NOMO-1 treated with DMSO at 0.1 percent for 48 hours (cell line): ENCODE results near the gene CHPF2.

Experiments
- DNase-seq: peaks from one replicate; lab custom pipeline; 2025; ENCODE audit not compliant: unreplicated experiment; lab: John Stamatoyannopoulos, UW

Gene CHPF2

GRCh38 chr7:151205730-151206129 is 26.6 kb upstream of the CHPF2 start:
- no peak for DNase-seq

DNA sequence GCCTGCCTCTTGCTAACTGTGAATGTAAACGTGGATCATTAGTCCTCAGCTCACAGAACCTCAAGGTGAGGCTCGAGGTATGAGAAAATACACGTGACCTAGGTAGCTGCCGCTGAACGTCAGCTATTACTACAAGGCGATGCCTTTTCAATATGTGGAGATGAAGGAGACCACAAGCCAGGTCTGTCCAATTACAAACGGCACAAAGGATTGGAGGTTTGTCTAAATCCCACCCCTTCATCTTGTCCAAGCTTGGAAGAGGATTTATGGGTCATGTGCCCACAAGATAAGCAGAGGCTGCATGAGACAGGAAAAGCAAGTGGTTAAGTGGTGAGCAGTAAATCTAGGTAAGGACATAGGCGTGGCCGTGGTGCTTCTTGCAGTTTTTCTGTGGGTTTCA is 25.4 kb upstream of the CHPF2 start:
- DNase-seq: peak; percentile 47

DNA sequence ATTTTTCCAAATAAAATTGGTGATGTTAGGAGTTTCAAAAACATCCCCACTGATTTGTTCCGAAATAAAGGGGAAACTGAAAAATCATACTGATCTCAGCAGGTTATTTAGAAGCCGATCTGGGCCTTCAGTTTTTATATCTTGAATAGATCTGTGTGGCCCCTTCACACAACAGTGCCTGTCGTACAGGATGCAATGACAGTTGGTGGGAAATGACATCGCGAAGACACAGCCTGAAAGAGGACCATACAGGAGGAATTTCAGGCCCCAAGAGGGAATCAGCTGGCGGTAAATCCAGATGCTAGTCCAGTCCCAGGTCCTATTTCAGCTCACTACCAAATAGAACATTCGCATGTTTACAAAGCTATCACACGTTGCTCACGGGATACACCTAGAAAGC is 25.0 kb upstream of the CHPF2 start:
- no peak for DNase-seq

DNA sequence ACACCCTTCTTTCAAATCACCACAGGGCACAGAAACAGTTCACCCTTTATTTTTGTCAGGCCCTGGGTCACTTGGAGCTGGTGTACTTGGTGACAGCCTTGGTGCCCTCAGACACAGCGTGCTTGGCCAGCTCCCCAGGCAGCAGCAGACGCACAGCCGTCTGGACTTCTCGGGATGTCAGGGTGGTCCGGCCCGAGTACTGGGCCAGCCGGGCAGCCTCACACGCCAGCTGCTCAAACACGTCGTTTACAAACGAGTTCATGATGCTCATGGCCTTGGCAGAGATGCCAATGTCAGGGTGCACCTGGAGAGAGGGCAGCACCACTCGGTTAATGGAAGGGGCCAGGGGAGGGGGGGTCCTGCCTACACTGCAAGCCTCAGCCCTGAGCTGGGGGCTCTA is 24.5 kb upstream of the CHPF2 start:
- no peak for DNase-seq

DNA sequence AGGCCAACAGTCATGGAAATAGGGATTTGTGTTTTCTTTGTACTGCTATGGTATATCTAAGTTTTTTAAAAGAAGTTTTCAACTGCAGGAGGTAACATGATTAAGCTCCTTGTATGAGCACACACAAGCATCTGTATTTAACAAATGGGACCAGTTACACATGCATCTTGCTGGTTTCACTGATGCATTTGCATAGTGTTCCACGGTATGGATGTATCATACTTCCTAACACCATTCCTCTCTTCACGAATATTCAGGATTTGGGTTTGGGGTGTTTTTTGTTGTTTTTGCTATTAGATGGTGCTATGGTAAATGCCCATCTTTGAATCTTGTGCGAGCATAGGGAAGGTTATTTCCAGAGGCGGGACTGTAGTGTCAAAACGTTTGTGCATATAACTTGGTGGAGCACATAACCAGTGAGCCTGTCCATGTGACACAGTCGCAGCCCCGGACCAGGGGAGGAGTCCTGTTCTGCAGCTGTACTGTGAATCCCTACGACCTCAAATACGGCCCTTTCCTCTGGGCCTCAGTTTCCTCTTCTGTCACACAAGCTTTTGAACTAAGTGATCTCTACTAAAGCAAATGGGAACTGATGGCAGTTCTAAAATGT is 23.9 kb upstream of the CHPF2 start:
- DNase-seq: no peak

- DNase-seq: no peak
Measured at GRCh38 chr7:151209588-151209987, 22.7 kb upstream of the CHPF2 start.

- DNase-seq: no peak
Measured at GRCh38 chr7:151210087-151210854, 22.0 kb upstream of the CHPF2 start, which contains the start of gene H2BK1. Gene H2BK1 (minus strand): TSS chr7:151210488. CDS start chr7:151210318, 170 bp downstream.

DNA sequence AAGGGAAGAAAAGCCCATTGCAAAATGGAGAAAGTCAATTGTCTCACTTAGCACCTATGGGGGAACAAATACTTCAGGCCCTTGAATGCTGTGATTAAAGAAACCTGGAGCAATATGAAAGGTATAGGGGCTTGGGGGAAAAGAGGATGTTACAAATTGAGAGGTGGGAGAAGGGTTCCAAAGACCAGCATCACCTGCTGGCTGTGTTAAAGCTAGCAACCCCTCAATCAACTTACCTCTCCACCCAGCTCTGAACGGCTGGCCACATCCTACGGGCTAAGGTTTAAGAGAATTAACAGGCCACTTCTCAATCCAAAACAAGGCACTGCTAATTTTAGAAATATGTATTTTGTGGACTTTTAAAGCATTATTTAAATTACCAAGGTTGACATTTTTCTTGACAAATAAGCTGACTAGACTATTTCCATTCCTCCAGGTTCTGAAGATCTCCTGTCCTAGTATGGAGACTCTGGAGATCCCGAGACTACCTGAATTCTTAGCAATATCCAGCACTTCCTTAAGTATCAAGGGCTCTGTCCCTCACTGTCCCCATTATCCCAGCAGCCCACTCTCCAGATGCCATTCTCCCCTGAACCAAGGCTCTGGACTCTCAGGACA is 21.0 kb upstream of the CHPF2 start:
- DNase-seq: no peak

DNA sequence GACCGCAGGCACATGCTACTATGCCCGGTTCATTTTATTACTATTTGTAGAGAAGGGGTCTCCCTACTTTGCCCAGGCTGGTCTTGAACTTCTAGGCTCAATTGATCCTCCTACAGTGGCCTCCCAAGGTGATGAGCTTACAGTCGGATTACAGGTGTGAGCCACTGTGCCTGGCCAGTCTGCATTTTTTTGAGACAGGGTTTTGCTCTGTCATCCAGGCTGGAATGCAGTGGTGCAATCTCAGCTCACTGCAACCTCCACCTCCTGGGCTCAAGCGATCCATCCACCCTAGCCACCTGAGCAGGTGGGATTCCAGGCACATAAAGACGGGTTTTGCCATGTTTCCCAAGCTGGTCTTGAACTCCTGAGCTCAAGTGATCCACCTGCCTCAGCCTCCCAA is 19.7 kb upstream of the CHPF2 start:
- no peak for DNase-seq

GRCh38 chr7:151213826-151214225 is 18.5 kb upstream of the CHPF2 start:
- DNase-seq: no peak

DNA sequence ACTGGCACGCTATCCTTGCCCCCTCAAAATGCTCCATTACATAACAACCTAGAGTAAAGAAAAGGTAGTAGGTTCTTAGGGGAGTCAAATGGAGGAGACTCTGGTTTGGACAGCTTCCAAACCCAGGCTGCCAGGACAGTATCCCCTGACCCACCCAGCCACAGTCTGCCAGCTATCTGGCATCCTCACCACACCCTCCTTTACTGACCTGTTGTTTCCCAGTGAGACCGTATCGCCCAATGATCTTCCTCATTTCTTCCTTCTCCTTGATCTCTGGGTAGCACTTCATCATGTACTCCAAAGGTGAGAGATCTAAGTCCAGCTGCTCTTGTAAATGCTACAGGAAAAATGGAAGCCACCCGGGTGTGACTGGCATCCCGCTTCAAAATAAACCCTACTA is 16.9 kb upstream of the CHPF2 start:
- no peak for DNase-seq

- no peak for DNase-seq
Measured at GRCh38 chr7:151218170-151218569, 14.1 kb upstream of the CHPF2 start.

DNA sequence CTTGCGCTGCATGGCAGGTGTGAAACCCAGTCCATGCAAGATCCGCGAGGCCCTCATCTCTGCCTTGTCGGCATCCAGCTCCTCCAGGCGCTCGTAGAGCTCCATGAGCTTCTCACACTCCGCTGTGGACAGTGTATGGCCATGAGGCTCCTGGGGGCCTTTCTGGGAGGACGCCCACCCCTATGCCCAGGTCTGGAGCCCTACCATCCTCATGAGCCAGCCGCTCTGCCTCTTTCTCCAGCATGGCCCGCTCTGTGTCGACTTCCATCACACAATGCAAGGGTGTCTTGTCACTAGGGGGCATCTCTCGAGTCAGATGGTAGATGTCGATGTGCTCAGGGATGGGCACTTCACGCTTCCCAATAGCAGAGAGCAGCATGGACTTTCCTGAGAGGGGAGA is 8.6 kb upstream of the CHPF2 start:
- no peak for DNase-seq

GRCh38 chr7:151225948-151226510 is 6.3 kb upstream of the CHPF2 start:
- DNase-seq: peak; percentile 37

DNA sequence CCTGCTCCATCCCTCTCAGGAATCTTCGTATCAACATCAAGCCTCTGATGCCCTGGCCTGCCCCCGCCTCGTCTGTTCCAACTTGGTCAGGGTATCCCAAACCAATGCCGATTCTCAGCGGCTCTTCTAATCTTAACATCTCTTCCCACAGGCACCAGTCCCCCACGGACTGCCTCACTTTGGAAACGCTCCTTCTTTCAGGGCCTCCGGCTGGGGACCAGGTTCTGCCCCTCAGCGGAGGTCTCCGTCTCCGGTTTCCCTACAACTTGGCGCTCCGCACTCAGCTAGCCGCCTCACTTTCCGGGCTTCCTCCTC is 5.8 kb upstream of the CHPF2 start:
- no peak for DNase-seq

GRCh38 chr7:151226875-151227782 is 5.2 kb upstream of the CHPF2 start, which contains the start of gene ABCF2:
Gene ABCF2 (minus strand): TSS chr7:151227205. CDS start chr7:151226458, 747 bp downstream.
- DNase-seq: peak; percentile 74

DNA sequence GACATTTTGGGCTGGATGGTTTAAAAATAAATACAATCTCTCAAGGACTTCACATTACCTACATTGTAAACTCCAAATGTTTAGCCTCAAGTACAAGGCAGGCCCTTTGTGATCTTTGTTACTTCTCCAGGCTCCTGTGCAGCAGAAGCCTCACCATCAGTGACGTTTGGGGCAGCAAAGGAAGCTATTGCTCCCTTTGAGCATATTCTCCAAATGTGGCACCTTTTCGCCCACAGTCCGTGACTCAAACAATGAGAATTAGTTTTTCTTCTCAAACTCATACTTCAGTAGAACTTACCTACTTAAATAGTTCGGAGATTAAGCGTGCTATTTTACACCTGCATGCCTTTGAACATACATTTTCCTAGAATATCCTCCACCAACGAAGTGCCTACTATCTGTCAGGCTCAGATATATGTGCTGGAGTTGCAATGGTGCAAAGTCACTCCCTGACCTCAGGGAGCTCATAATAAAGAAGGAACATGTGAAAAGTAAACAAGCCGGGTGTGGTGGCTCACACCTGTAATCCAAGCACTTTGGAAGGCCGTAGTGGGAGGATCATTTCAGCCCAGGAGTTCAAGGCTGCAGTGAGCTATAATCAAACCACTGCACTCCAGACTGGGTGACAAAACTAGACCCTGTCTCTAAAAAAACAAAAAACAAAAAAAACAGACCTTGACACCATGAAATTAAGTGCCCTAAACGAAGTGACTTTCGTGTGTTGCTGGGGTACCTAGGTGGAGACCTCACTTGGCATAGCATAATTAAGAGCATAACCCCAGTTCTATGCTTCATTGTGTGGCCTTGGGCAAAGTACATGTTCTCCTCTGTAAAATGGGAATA is 4.0 kb upstream of the CHPF2 start:
- no peak for DNase-seq

- DNase-seq: no peak
Measured at GRCh38 chr7:151229249-151229648, 3.0 kb upstream of the CHPF2 start.

GRCh38 chr7:151231080-151231479 is 1.2 kb upstream of the CHPF2 start:
- DNase-seq: no peak
